ENCODE measurements around the gene BCAS3.

Gene BCAS3

GRCh38 chr17:61309362-61310256 lies 632.0 kb downstream of the BCAS3 start:
- DNase-seq: no peak

GRCh38 chr17:61310590-61310989 lies 632.9 kb downstream of the BCAS3 start:
- no peak for DNase-seq

- no peak for DNase-seq
These were observed 635.0 kb downstream of the BCAS3 start for GRCh38 chr17:61312406-61313295.

GRCh38 chr17:61313461-61314326 lies 636.0 kb downstream of the BCAS3 start:
- no peak for DNase-seq

GRCh38 chr17:61314368-61315078 lies 636.9 kb downstream of the BCAS3 start:
- no peak for DNase-seq

GRCh38 chr17:61316633-61317032 lies 639.0 kb downstream of the BCAS3 start:
- DNase-seq: no peak

- DNase-seq: no peak
These were observed 640.1 kb downstream of the BCAS3 start for GRCh38 chr17:61317779-61318178.

- DNase-seq: no peak
These were observed 641.0 kb downstream of the BCAS3 start for GRCh38 chr17:61318684-61319098.

GRCh38 chr17:61321344-61321743 lies 643.7 kb downstream of the BCAS3 start:
- no peak for DNase-seq

GRCh38 chr17:61322325-61323002 lies 644.8 kb downstream of the BCAS3 start:
- no peak for DNase-seq

- no peak for DNase-seq
These were observed 645.6 kb downstream of the BCAS3 start for GRCh38 chr17:61323003-61323908.

- DNase-seq: no peak
These were observed 646.5 kb downstream of the BCAS3 start for GRCh38 chr17:61323909-61324868.

- DNase-seq: no peak
These were observed 647.3 kb downstream of the BCAS3 start for GRCh38 chr17:61324950-61325349.

- no peak for DNase-seq
These were observed 647.9 kb downstream of the BCAS3 start for GRCh38 chr17:61325382-61326073.

- no peak for DNase-seq
These were observed 648.7 kb downstream of the BCAS3 start for GRCh38 chr17:61326330-61326729.

- no peak for DNase-seq
These were observed 650.7 kb downstream of the BCAS3 start for GRCh38 chr17:61328351-61328750.

- DNase-seq: no peak
These were observed 652.8 kb downstream of the BCAS3 start for GRCh38 chr17:61330174-61331150.
